Right lobe of liver (tissue), 4 donors: ENCODE results near the gene AK5.

Experiments
- POLR2A ChIP-seq: fragments of 450-650 bp; IDR thresholded peaks from one replicate; pipeline ENCODE4 v1.6.1; 2017; ENCODE audit warnings: antibody characterized with exemption, mild to moderate bottlenecking
- TF ChIP-seq, protein P1 (sequence below), 4 donors: fragments of 200-600 bp in 3 of 4; fragments of 450-650 bp in 1 of 4; IDR thresholded peaks; one replicate each; pipeline versions ENCODE4 v1.5.1 to v1.8.0; 2016 to 2022; ENCODE audit warnings: antibody characterized with exemption in 4 of 4, mild to moderate bottlenecking in 2 of 4
- donor health status: DM: no; HTN: no; CAD: no.
- donor health status: DM: no; HTN: no; CAD: no.
- donor health status: DM: no; HTN: yes; CAD: no.

DNA sequence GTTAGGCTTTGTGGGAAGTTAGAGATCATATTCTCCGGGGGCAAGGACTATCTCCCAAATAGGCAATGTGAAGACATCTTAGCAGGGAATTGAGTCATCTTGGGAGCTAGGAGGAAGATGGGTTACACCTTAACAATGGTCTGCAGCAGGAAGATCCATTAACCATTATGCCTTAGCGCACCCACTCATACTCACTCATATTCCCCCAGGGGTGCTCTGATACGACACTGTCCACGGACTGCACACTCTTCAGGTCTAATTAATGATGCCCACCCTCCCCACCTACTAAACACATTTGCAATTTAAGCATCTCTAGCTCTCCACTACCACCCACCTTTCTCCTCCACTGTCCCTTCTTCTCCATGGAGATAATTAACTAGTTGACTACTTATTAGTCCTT, 857 bp upstream of the AK5 start:
- TF ChIP-seq, protein P1, sequence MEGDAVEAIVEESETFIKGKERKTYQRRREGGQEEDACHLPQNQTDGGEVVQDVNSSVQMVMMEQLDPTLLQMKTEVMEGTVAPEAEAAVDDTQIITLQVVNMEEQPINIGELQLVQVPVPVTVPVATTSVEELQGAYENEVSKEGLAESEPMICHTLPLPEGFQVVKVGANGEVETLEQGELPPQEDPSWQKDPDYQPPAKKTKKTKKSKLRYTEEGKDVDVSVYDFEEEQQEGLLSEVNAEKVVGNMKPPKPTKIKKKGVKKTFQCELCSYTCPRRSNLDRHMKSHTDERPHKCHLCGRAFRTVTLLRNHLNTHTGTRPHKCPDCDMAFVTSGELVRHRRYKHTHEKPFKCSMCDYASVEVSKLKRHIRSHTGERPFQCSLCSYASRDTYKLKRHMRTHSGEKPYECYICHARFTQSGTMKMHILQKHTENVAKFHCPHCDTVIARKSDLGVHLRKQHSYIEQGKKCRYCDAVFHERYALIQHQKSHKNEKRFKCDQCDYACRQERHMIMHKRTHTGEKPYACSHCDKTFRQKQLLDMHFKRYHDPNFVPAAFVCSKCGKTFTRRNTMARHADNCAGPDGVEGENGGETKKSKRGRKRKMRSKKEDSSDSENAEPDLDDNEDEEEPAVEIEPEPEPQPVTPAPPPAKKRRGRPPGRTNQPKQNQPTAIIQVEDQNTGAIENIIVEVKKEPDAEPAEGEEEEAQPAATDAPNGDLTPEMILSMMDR (IDR thresholded peaks at IDR 0.05), result no peak
- no peak for TF ChIP-seq POLR2A
